ENCODE results near the gene FBN2.

GRCh38 chr5:128241051-128241695, 296.9 kb downstream of the FBN2 start:
- TF ChIP-seq CTCF (IDR thresholded peaks at IDR 0.05) (no peak), POLR2A (IDR thresholded peaks at IDR 0.05) (no peak)
